Endodermal cell (in vitro differentiated cells): ENCODE measurements around the gene DOCK2. TPM values are rescaled to one million over a fixed set of nuclear protein-coding genes. Genes with fewer than 3 reads are reported as not detected.

Experiments
- DNase-seq: peaks from one replicate; pipeline ENCODE4 v3.0.0-alpha.2; 2017
- H3K27ac ChIP-seq: 2 replicates; pipeline ENCODE4 v1.5.1; 2013; ENCODE audit warnings: mild to moderate bottlenecking, low read depth, low read length, moderate library complexity
- H3K27me3 ChIP-seq: 2 replicates; pipeline ENCODE4 v1.6.1; 2013; ENCODE audit warnings: mild to moderate bottlenecking, low read length, moderate library complexity; ENCODE audit not compliant: insufficient read depth, control insufficient read depth, poor library complexity, severe bottlenecking
- H3K36me3 ChIP-seq: 2 replicates; pipeline ENCODE4 v1.7.0; 2013; ENCODE audit warnings: mild to moderate bottlenecking, low read length, moderate library complexity; ENCODE audit not compliant: control insufficient read depth, insufficient read depth
- H3K4me1 ChIP-seq: one replicate; pipeline ENCODE4 v1.7.0; 2013; ENCODE audit warnings: low read length; ENCODE audit not compliant: control insufficient read depth, insufficient read depth
- H3K4me3 ChIP-seq: 2 replicates; pipeline ENCODE4 v1.5.1; 2013; ENCODE audit warnings: mild to moderate bottlenecking, low read length, moderate library complexity
- H3K9ac ChIP-seq: 2 replicates; pipeline ENCODE4 v1.6.1; 2013; ENCODE audit warnings: mild to moderate bottlenecking, low read length, moderate library complexity; ENCODE audit not compliant: poor library complexity, severe bottlenecking; ENCODE audit errors: extremely low read depth
- H3K9me3 ChIP-seq: 2 replicates; pipeline ENCODE4 v1.6.1; 2013; ENCODE audit warnings: mild to moderate bottlenecking, low read length, moderate library complexity; ENCODE audit not compliant: control insufficient read depth
- H3K27ac Mint-ChIP-seq: 2 replicates; pipeline ENCODE4 v1.8.0; 2020; ENCODE audit warnings: mixed read lengths
- H3K27me3 Mint-ChIP-seq: 2 replicates; pipeline ENCODE4 v1.8.0; 2021; ENCODE audit warnings: mild to moderate bottlenecking, mixed read lengths; ENCODE audit not compliant: insufficient read depth
- H3K36me3 Mint-ChIP-seq: 2 replicates; pipeline ENCODE4 v1.8.0; 2020; ENCODE audit warnings: low read depth, mixed read lengths
- H3K4me1 Mint-ChIP-seq: 2 replicates; pipeline ENCODE4 v1.8.0; 2020; ENCODE audit warnings: mixed read lengths
- H3K4me3 Mint-ChIP-seq: 2 replicates; pipeline ENCODE4 v1.8.0; 2020; ENCODE audit warnings: mild to moderate bottlenecking, moderate library complexity, mixed read lengths
- H3K9me3 Mint-ChIP-seq: 2 replicates; pipeline ENCODE4 v1.8.0; 2020; ENCODE audit warnings: mild to moderate bottlenecking, mixed read lengths
- WGBS, 2 experiments: methylation state at CpG; one replicate each; pipeline versions ENCODE4 v1.1.5 to v1.1.7; 2013; ENCODE audit warnings: missing lambda C conversion rate in 2 of 2, mixed read lengths in 1 of 2; ENCODE audit not compliant: insufficient coverage in 1 of 2, insufficient read length in 1 of 2; 5-methylcytosine and 5-hydroxymethylcytosine counted together
- total RNA-seq, 2 donors: library from RNA; stranded (reverse); fragmentation: NEBNext Ultra II Directional in 1 of 2; extraction: Animal tissue kit (Norgen Biotek cat#: 25700) in 1 of 2; gene quantifications; 2 replicates in 1 of 2; 3 replicates in 1 of 2; pipeline ENCODE4 v1.2.1, GENCODE V29; 2021
- TF ChIP-seq, protein P1 (sequence below): fragments of 200-600 bp; sonication (generic); conservative IDR thresholded peaks from 2 replicates; pipeline ENCODE4 v1.5.0; 2021; ENCODE audit warnings: antibody characterized with exemption, mild to moderate bottlenecking

Gene DOCK2
- total RNA-seq, 2 donors from 2014 or later: 2.6 to 3.9 TPM

DNA sequence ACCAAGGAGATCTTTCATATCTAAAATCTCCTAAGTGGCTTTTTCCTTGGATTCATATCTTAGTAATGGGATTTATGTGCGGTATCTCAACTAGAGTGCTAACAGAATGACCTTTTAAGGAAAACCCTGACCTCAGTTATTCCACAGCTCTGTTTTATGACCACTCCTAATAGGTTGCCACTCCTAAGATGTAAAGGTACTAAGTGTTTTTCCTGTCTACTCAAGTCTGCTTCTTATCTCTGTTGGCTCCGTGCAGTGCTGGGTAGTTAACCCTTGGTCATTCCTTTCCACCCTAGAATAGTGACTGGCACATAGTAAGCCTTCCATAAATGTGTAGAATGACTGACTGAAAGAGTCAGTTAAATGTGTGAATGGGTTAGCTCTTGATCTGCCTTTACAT is 161.4 kb downstream of the DOCK2 start:
- Mint-ChIP-seq H3K36me3 (no peaks in the 10 kb centered on the region), H3K9me3 (no peaks in the 10 kb centered on the region), H3K27ac (no peak overlapping the region), H3K4me1 (peaks cover 43% of the 10 kb centered on the region), H3K4me3 (no peak overlapping the region), H3K27me3 (no peaks in the 10 kb centered on the region)
- no peak overlapping the region for H3K4me3 ChIP-seq
- no peaks in the 10 kb centered on the region for H3K27me3 ChIP-seq
- DNase-seq: no peak
- no peaks in the 10 kb centered on the region for H3K9me3 ChIP-seq
- H3K27ac ChIP-seq: no peak overlapping the region
- TF ChIP-seq, protein P1, sequence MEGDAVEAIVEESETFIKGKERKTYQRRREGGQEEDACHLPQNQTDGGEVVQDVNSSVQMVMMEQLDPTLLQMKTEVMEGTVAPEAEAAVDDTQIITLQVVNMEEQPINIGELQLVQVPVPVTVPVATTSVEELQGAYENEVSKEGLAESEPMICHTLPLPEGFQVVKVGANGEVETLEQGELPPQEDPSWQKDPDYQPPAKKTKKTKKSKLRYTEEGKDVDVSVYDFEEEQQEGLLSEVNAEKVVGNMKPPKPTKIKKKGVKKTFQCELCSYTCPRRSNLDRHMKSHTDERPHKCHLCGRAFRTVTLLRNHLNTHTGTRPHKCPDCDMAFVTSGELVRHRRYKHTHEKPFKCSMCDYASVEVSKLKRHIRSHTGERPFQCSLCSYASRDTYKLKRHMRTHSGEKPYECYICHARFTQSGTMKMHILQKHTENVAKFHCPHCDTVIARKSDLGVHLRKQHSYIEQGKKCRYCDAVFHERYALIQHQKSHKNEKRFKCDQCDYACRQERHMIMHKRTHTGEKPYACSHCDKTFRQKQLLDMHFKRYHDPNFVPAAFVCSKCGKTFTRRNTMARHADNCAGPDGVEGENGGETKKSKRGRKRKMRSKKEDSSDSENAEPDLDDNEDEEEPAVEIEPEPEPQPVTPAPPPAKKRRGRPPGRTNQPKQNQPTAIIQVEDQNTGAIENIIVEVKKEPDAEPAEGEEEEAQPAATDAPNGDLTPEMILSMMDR: no peak
- no peaks in the 10 kb centered on the region for H3K36me3 ChIP-seq
- peaks cover 14% of the 10 kb centered on the region for H3K4me1 ChIP-seq
- WGBS, 2 experiments: 64 to 67% methylated on average over 1 to 2 of the region's 2 CpGs
- H3K9ac ChIP-seq: no peak overlapping the region

DNA sequence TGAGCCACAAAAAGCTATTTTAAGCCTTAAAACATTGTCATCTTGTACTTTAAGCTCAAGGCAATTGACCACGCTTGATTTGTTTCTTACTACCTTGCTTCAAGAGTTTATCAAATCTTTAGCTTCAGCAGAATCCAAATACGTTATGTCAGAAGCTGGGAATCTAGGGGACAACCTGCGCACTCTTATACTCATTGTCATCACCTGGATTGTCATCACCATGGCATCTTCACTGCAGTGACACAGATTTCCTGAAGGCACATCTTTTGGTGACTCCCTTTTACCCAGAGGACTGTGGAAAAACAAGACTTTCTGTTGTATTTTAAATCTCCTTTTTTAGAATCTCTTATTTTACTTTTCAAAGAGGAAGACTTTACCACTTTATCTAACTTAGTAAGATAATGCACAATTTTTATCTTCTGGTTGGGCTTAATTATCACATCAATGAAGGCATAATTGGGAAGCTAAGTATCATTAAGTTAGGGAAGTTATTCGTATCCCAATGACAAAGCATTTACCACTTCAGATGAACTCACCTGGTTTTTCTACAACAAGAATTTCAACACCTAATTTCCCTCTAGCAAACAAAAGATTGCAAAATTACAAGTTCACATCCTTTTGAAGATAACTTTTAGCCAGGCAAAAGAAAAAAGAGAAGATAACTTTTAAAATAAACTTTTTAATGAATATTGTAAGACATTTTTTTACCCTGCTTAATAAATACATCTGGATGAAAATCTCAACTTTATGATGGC is 162.0 kb downstream of the DOCK2 start:
- Mint-ChIP-seq H3K36me3 (no peaks in the 10 kb centered on the region), H3K27ac (peak overlapping the region; percentile 40), H3K27me3 (no peaks in the 10 kb centered on the region), H3K4me3 (no peak overlapping the region), H3K4me1 (peaks cover 43% of the 10 kb centered on the region), H3K9me3 (no peaks in the 10 kb centered on the region)
- TF ChIP-seq, protein P1: no peak
- H3K9me3 ChIP-seq: no peaks in the 10 kb centered on the region
- 67 to 85% methylated on average over 3 to 4 of the region's 4 CpGs for WGBS, 2 experiments
- no peaks in the 10 kb centered on the region for H3K27me3 ChIP-seq
- peaks cover 18% of the 10 kb centered on the region for H3K4me1 ChIP-seq
- DNase-seq: no peak
- H3K27ac ChIP-seq: no peak overlapping the region
- H3K36me3 ChIP-seq: no peaks in the 10 kb centered on the region
- H3K9ac ChIP-seq: no peak overlapping the region
- no peak overlapping the region for H3K4me3 ChIP-seq

DNA sequence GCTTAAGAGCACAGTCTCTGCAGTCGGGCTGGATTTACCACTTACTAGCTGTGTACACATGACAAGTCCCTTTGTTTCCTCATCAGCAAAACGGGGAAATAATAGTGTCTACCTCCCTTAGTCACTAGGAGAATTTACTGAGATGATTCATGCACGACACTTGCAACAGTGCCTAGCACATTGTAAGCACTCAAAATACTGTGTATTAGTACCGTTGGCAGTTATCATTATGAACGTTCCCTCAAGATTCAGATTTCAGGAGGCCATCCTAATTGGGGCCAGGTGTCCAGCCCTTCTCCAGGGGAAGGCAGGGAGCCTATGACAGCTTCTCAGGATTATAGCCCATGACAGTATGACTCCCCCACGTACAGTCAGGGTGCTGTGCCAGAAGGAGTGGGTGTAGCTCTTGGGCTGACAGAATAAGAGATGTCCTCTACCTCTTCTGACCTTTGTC is 164.3 kb downstream of the DOCK2 start:
- H3K9me3 Mint-ChIP-seq: no peaks in the 10 kb centered on the region
- H3K27ac ChIP-seq: no peak overlapping the region
- no peak overlapping the region for H3K4me3 Mint-ChIP-seq
- peaks cover 40% of the 10 kb centered on the region for H3K4me1 Mint-ChIP-seq
- DNase-seq: no peak
- no peaks in the 10 kb centered on the region for H3K27me3 Mint-ChIP-seq
- no peak overlapping the region for H3K27ac Mint-ChIP-seq
- H3K27me3 ChIP-seq: no peaks in the 10 kb centered on the region
- H3K4me3 ChIP-seq: no peak overlapping the region
- H3K9ac ChIP-seq: no peak overlapping the region
- 84 to 92% methylated on average over 5 to 6 of the region's 6 CpGs for WGBS, 2 experiments
- H3K36me3 Mint-ChIP-seq: no peaks in the 10 kb centered on the region
- H3K4me1 ChIP-seq: peaks cover 18% of the 10 kb centered on the region
- no peaks in the 10 kb centered on the region for H3K36me3 ChIP-seq
- TF ChIP-seq, protein P1: no peak
- H3K9me3 ChIP-seq: no peaks in the 10 kb centered on the region
